Measurements from ENCODE around the gene GDF15. TPM values are rescaled to one million over a fixed set of nuclear protein-coding genes. Genes with fewer than 3 reads are reported as not detected.
"Not testable (repeated sequence)": the region's sequence is repeated elsewhere in the genome, so short reads cannot be mapped to it uniquely, and the experiment has no call there.

The GDF15 gene
- total RNA-seq, 1 experiment from 2014 or later, result not detected

GRCh38 chr19:18345296-18345695, 40.7 kb upstream of the GDF15 start:
- Histone ChIP-seq H3K79me2 (ENCODE audit: low read length) (no peaks in the 10 kb centered on the region), H3K9ac (ENCODE audit: low read length) (no peak overlapping the region), H3K9me2 (replicated peaks; ENCODE audit: insufficient read depth, low read length) (no peaks in the 10 kb centered on the region), H3K4me2 (ENCODE audit: low read depth, low read length, poor library complexity, severe bottlenecking) (no peak overlapping the region), H3K4me3 (ENCODE audit: low read length) (no peak overlapping the region), H3K4me1 (ENCODE audit: low read length) (peaks cover 11% of the 10 kb centered on the region), H3K36me3 (ENCODE audit: insufficient read depth, low read length) (no peaks in the 10 kb centered on the region), H3K27ac (ENCODE audit: low read length) (no peak overlapping the region), H2AFZ (ENCODE audit: low read length) (no peak overlapping the region), H3K9me3 (ENCODE audit: low read length) (no peaks in the 10 kb centered on the region), H4K20me1 (ENCODE audit: insufficient read depth, low read depth, low read length) (no peaks in the 10 kb centered on the region), H3K27me3 (ENCODE audit: low read length) (no peaks in the 10 kb centered on the region)
- no peak for DNase-seq

GRCh38 chr19:18346091-18346490, 39.9 kb upstream of the GDF15 start:
- H3K4me1 ChIP-seq (ENCODE audit: low read length), result peaks cover 6% of the 10 kb centered on the region
- no peak overlapping the region for H3K27ac ChIP-seq (ENCODE audit: low read length)
- H3K9me3 ChIP-seq (ENCODE audit: low read length), result no peaks in the 10 kb centered on the region
- no peaks in the 10 kb centered on the region for H3K9me2 ChIP-seq (replicated peaks; ENCODE audit: insufficient read depth, low read length)
- no peak overlapping the region for H3K4me2 ChIP-seq (ENCODE audit: low read depth, low read length, poor library complexity, severe bottlenecking)
- H2AFZ ChIP-seq (ENCODE audit: low read length), result no peak overlapping the region
- H3K9ac ChIP-seq (ENCODE audit: low read length), result no peak overlapping the region
- H4K20me1 ChIP-seq (ENCODE audit: insufficient read depth, low read depth, low read length), result no peaks in the 10 kb centered on the region
- H3K36me3 ChIP-seq (ENCODE audit: insufficient read depth, low read length), result no peaks in the 10 kb centered on the region
- no peaks in the 10 kb centered on the region for H3K79me2 ChIP-seq (ENCODE audit: low read length)
- H3K27me3 ChIP-seq (ENCODE audit: low read length), result no peaks in the 10 kb centered on the region
- no peak overlapping the region for H3K4me3 ChIP-seq (ENCODE audit: low read length)
- no peak for DNase-seq

DNA sequence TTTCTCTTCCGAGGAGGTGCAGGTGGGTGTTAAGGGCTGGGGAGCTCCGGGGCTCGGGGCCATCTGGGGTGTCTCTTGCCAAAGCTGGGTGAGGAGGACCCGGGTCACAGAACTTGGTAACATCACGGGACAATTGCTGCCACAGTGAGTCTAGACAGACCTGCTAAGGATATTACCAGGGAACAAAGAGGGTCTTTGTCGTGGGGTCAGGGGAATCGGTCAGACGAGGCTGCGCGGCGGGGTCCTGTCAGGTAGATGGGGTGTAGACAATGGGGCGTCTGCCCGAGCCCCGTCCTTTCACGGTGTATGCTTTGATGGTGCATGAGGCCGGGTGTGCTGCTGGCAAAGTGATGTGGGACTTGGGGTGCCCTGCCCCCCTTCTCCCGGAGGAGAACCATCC, 37.8 kb upstream of the GDF15 start:
- no peaks in the 10 kb centered on the region for H3K79me2 ChIP-seq (ENCODE audit: low read length)
- H2AFZ ChIP-seq (ENCODE audit: low read length), result no peak overlapping the region
- no peaks in the 10 kb centered on the region for H3K9me2 ChIP-seq (replicated peaks; ENCODE audit: insufficient read depth, low read length)
- no peaks in the 10 kb centered on the region for H4K20me1 ChIP-seq (ENCODE audit: insufficient read depth, low read depth, low read length)
- H3K4me1 ChIP-seq (ENCODE audit: low read length), result no peaks in the 10 kb centered on the region
- H3K9me3 ChIP-seq (ENCODE audit: low read length), result no peaks in the 10 kb centered on the region
- H3K27ac ChIP-seq (ENCODE audit: low read length), result no peak overlapping the region
- DNase-seq, result no peak
- no peaks in the 10 kb centered on the region for H3K36me3 ChIP-seq (ENCODE audit: insufficient read depth, low read length)
- H3K4me3 ChIP-seq (ENCODE audit: low read length), result no peak overlapping the region
- H3K4me2 ChIP-seq (ENCODE audit: low read depth, low read length, poor library complexity, severe bottlenecking), result no peak overlapping the region
- no peak overlapping the region for H3K9ac ChIP-seq (ENCODE audit: low read length)
- no peaks in the 10 kb centered on the region for H3K27me3 ChIP-seq (ENCODE audit: low read length)

GRCh38 chr19:18348818-18349339, 37.1 kb upstream of the GDF15 start:
- not testable (repeated sequence) for H3K79me2 ChIP-seq (ENCODE audit: low read length); H3K4me2 ChIP-seq (ENCODE audit: low read depth, low read length, poor library complexity, severe bottlenecking); H3K4me1 ChIP-seq (ENCODE audit: low read length); DNase-seq; H3K27me3 ChIP-seq (ENCODE audit: low read length); H4K20me1 ChIP-seq (ENCODE audit: insufficient read depth, low read depth, low read length); H3K4me3 ChIP-seq (ENCODE audit: low read length); H3K36me3 ChIP-seq (ENCODE audit: insufficient read depth, low read length); H3K27ac ChIP-seq (ENCODE audit: low read length); H3K9me2 ChIP-seq (replicated peaks; ENCODE audit: insufficient read depth, low read length); H3K9me3 ChIP-seq (ENCODE audit: low read length); H3K9ac ChIP-seq (ENCODE audit: low read length); H2AFZ ChIP-seq (ENCODE audit: low read length)

- Histone ChIP-seq H3K4me3 (ENCODE audit: low read length) (no peak overlapping the region), H3K27me3 (ENCODE audit: low read length) (no peaks in the 10 kb centered on the region), H3K9me2 (replicated peaks; ENCODE audit: insufficient read depth, low read length) (no peaks in the 10 kb centered on the region), H4K20me1 (ENCODE audit: insufficient read depth, low read depth, low read length) (no peaks in the 10 kb centered on the region), H3K27ac (ENCODE audit: low read length) (no peak overlapping the region), H3K36me3 (ENCODE audit: insufficient read depth, low read length) (no peaks in the 10 kb centered on the region), H3K79me2 (ENCODE audit: low read length) (no peaks in the 10 kb centered on the region), H3K4me1 (ENCODE audit: low read length) (no peaks in the 10 kb centered on the region), H2AFZ (ENCODE audit: low read length) (no peak overlapping the region), H3K9me3 (ENCODE audit: low read length) (no peaks in the 10 kb centered on the region), H3K9ac (ENCODE audit: low read length) (no peak overlapping the region), H3K4me2 (ENCODE audit: low read depth, low read length, poor library complexity, severe bottlenecking) (no peak overlapping the region)
- DNase-seq, result peak; percentile 63
Measured at GRCh38 chr19:18349524-18350128, 36.3 kb upstream of the GDF15 start.

DNA sequence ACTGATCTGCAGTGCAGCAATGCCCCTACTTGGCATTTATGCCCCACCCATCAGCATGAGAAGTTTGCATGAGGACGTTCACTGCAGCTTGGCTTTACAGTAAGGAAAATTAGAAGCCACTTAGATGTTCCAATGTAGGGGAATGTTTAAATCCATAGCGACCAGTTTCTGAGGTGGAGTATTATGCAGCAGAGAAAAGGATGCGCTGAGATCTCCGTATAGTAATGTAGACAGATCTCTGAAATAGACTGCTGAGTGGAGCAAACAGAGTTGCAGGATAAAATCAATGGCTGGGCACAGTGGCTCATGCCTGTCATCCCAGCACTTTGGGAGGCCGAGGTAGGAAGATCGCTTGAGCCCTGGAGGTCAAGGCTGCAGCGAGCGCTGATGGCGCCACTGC, 35.5 kb upstream of the GDF15 start:
- Histone ChIP-seq H3K4me3 (ENCODE audit: low read length) (no peak overlapping the region), H2AFZ (ENCODE audit: low read length) (no peak overlapping the region), H3K9me3 (ENCODE audit: low read length) (no peaks in the 10 kb centered on the region), H3K36me3 (ENCODE audit: insufficient read depth, low read length) (no peaks in the 10 kb centered on the region), H3K4me2 (ENCODE audit: low read depth, low read length, poor library complexity, severe bottlenecking) (no peak overlapping the region), H4K20me1 (ENCODE audit: insufficient read depth, low read depth, low read length) (no peaks in the 10 kb centered on the region), H3K9me2 (replicated peaks; ENCODE audit: insufficient read depth, low read length) (no peaks in the 10 kb centered on the region), H3K4me1 (ENCODE audit: low read length) (no peaks in the 10 kb centered on the region), H3K9ac (ENCODE audit: low read length) (no peak overlapping the region), H3K27ac (ENCODE audit: low read length) (no peak overlapping the region), H3K27me3 (ENCODE audit: low read length) (no peaks in the 10 kb centered on the region), H3K79me2 (ENCODE audit: low read length) (no peaks in the 10 kb centered on the region)
- DNase-seq, result no peak

- Histone ChIP-seq H3K9me3 (ENCODE audit: low read length) (no peaks in the 10 kb centered on the region), H3K27ac (ENCODE audit: low read length) (no peak overlapping the region), H3K9me2 (replicated peaks; ENCODE audit: insufficient read depth, low read length) (no peaks in the 10 kb centered on the region), H4K20me1 (ENCODE audit: insufficient read depth, low read depth, low read length) (no peaks in the 10 kb centered on the region), H3K27me3 (ENCODE audit: low read length) (no peaks in the 10 kb centered on the region), H3K36me3 (ENCODE audit: insufficient read depth, low read length) (no peaks in the 10 kb centered on the region), H3K79me2 (ENCODE audit: low read length) (no peaks in the 10 kb centered on the region), H3K9ac (ENCODE audit: low read length) (no peak overlapping the region), H3K4me2 (ENCODE audit: low read depth, low read length, poor library complexity, severe bottlenecking) (no peak overlapping the region), H3K4me3 (ENCODE audit: low read length) (no peak overlapping the region), H3K4me1 (ENCODE audit: low read length) (no peaks in the 10 kb centered on the region), H2AFZ (ENCODE audit: low read length) (no peak overlapping the region)
- DNase-seq, result no peak
Measured at GRCh38 chr19:18351544-18351943, 34.4 kb upstream of the GDF15 start.

DNA sequence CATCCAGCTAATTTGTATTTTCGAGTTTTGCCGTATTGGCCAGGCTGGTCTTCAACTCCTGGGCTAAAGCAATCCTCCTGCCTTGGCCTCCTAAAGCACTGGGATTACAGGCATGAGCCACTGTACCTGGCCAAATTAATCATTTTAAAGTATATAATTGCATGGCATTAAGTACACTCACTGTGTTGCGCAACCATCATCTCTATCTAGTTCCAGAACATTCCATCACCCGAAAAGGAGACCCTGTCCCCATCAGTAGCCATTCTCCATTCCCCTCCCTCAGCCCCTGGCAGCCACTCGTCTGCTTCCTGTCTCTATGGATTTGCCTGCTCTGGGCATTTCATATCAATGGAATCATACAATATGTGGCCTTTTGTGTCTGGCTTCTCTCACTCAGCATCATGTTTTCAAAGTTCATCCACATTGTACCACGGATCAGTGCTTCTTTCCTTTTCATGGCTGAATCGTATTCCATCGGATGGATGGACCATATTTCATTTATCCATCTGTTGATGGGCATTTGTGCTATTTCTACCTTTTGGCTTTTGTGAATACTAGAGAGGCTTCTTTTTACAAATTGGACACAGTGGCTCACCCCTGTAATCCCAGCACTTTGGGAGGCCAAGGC, 32.5 kb upstream of the GDF15 start:
- Histone ChIP-seq H3K27me3 (ENCODE audit: low read length) (no peaks in the 10 kb centered on the region), H3K9me2 (replicated peaks; ENCODE audit: insufficient read depth, low read length) (no peaks in the 10 kb centered on the region), H3K4me2 (ENCODE audit: low read depth, low read length, poor library complexity, severe bottlenecking) (no peak overlapping the region)

More for the DNA sequence above, 32.5 kb upstream of the GDF15 start:
- no peaks in the 10 kb centered on the region for H4K20me1 ChIP-seq (ENCODE audit: insufficient read depth, low read depth, low read length)
- H3K4me3 ChIP-seq (ENCODE audit: low read length), result no peak overlapping the region
- H3K9me3 ChIP-seq (ENCODE audit: low read length), result no peaks in the 10 kb centered on the region
- H3K27ac ChIP-seq (ENCODE audit: low read length), result no peak overlapping the region
- H2AFZ ChIP-seq (ENCODE audit: low read length), result no peak overlapping the region
- no peak for DNase-seq
- H3K9ac ChIP-seq (ENCODE audit: low read length), result no peak overlapping the region
- no peaks in the 10 kb centered on the region for H3K36me3 ChIP-seq (ENCODE audit: insufficient read depth, low read length)
- no peaks in the 10 kb centered on the region for H3K79me2 ChIP-seq (ENCODE audit: low read length)
- H3K4me1 ChIP-seq (ENCODE audit: low read length), result no peaks in the 10 kb centered on the region

Data from Karpas-422 (cell line).